ENCODE measurements around the gene TBC1D21. TPM values are rescaled to one million over a fixed set of nuclear protein-coding genes. Genes with fewer than 3 reads are reported as not detected.

Gene TBC1D21
- polyA plus RNA-seq, 1 donor = not detected

DNA sequence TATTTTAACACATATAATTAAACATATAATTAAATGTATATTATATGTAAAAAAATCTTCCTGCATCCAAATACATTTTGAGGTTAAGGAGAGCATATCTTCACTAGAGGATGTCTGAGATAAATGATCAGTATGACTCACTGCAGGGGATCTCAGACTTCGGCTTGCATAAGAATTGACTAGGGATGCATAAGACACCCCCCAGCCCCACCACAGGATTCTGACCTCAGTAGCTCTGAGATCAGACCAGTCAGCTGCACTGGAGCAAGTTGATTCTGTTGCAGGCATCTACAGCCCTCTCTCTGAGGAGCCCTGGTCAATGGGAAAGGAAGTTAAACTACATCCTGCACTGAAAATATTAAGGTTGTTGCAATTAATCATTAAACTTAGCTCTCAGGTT is 29.0 kb upstream of the TBC1D21 start:
- H3K4me3 ChIP-seq (ENCODE audit: low read length) = no peak overlapping the region
- H3K9me3 ChIP-seq (ENCODE audit: control insufficient read depth, low read depth, low read length) = no peaks in the 10 kb centered on the region
- peaks cover 27% of the 10 kb centered on the region for H3K27me3 ChIP-seq (ENCODE audit: control insufficient read depth, insufficient read depth, low read length)
- WGBS (ENCODE audit: insufficient coverage, low lambda C conversion rate) = no CpG with 5 or more reads among the region's 1 CpG
- no peaks in the 10 kb centered on the region for H3K36me3 ChIP-seq (ENCODE audit: control insufficient read depth, insufficient read depth, low read length)
- no peak overlapping the region for H3K27ac ChIP-seq (ENCODE audit: low read length)
- H3K4me1 ChIP-seq (ENCODE audit: control insufficient read depth, insufficient read depth, low read length) = no peaks in the 10 kb centered on the region
- DNase-seq = no peak

DNA sequence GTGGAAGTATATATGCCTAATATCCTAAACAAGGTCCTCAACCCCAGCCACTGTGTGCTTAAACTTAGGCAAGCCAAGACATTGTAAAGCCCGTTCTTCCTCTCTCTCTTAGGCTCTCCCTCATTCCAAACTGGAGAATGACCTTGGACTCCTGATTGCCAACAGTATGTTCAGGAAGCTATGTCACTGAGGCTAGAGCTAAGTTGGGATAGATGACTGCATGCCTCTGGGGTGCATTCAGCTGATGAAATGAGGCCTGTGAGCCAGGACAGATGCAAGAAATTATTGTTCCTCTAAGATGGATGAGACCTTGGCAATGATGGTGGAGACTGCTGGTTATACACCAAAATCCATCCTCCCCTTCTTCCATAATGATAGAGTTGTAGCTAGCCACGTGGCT is 27.9 kb upstream of the TBC1D21 start:
- Histone ChIP-seq H3K36me3 (ENCODE audit: control insufficient read depth, insufficient read depth, low read length) (no peaks in the 10 kb centered on the region), H3K4me3 (ENCODE audit: low read length) (no peak overlapping the region), H3K9me3 (ENCODE audit: control insufficient read depth, low read depth, low read length) (no peaks in the 10 kb centered on the region), H3K4me1 (ENCODE audit: control insufficient read depth, insufficient read depth, low read length) (no peaks in the 10 kb centered on the region), H3K27me3 (ENCODE audit: control insufficient read depth, insufficient read depth, low read length) (peaks cover 21% of the 10 kb centered on the region), H3K27ac (ENCODE audit: low read length) (no peak overlapping the region)
- DNase-seq = no peak
- no CpG with 5 or more reads among the region's 2 CpGs for WGBS (ENCODE audit: insufficient coverage, low lambda C conversion rate)

DNA sequence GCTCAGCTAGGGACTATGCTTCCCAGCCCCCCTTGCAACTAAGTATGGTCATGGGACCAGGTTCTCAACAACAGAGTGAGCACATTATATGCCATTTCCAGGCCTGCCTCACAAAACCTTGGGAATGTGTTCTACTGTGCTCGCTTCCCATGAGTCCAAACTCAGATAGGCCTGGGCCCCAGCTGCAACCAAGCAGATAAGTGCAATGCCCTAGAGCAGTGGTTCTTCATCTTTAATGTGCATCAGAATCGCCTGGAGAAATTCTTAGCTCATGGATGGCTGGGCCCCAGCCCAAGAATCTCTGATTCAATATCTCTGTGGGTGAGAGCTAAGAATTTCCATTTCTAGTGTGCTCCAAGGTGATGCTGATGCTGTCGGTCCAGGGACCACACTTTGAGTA is 27.5 kb upstream of the TBC1D21 start:
- Histone ChIP-seq H3K27ac (ENCODE audit: low read length) (no peak overlapping the region), H3K36me3 (ENCODE audit: control insufficient read depth, insufficient read depth, low read length) (no peaks in the 10 kb centered on the region), H3K27me3 (ENCODE audit: control insufficient read depth, insufficient read depth, low read length) (peaks cover 17% of the 10 kb centered on the region), H3K4me1 (ENCODE audit: control insufficient read depth, insufficient read depth, low read length) (no peaks in the 10 kb centered on the region), H3K4me3 (ENCODE audit: low read length) (no peak overlapping the region), H3K9me3 (ENCODE audit: control insufficient read depth, low read depth, low read length) (no peaks in the 10 kb centered on the region)
- DNase-seq = no peak
- WGBS (ENCODE audit: insufficient coverage, low lambda C conversion rate) = no CpG with 5 or more reads among the region's 3 CpGs

DNA sequence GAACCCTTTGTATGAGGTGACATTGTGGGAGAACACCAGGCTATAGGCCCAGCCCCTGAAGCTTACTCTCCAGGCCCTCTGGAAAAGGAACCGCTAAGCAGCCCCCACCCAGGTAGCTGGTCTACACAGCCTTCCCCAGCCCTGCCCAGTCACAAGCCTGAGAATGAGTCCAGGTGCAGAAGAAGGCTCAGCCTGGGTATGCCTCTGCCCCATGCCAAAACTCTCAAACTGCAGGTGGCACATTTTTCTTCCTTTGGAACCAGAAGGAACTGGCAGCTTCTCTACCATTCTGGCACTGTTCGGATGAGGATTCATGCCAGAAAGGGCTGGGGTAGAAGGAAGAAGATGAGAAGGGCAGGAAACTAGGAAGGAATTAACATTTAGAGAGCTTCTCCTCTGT is 23.7 kb upstream of the TBC1D21 start:
- Histone ChIP-seq H3K27me3 (ENCODE audit: control insufficient read depth, insufficient read depth, low read length) (peaks cover 3% of the 10 kb centered on the region), H3K27ac (ENCODE audit: low read length) (no peak overlapping the region), H3K4me1 (ENCODE audit: control insufficient read depth, insufficient read depth, low read length) (no peaks in the 10 kb centered on the region), H3K36me3 (ENCODE audit: control insufficient read depth, insufficient read depth, low read length) (no peaks in the 10 kb centered on the region), H3K4me3 (ENCODE audit: low read length) (no peak overlapping the region), H3K9me3 (ENCODE audit: control insufficient read depth, low read depth, low read length) (no peaks in the 10 kb centered on the region)
- no peak for DNase-seq
- WGBS (ENCODE audit: insufficient coverage, low lambda C conversion rate) = 100% methylated on average over 1 of the region's 2 CpGs

DNA sequence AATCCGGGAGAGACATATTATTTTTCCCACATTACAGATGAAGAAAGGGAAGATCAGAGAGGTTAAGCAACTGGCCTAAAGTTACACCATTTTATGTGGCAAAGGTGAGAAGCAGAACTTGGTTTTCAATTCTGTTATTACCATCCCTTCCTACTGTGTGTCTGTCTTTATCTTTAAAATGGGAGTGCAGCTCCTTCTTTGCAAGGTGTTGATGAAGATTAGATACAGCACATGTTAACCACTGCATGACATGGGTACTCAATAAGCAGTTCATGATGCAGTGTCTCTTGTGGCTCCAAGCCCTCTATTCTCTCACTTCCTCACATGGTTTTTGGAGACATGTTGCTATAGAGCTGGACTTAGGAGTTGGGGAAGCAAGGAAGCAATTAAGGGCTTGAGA is 23.1 kb upstream of the TBC1D21 start:
- no peak for DNase-seq
- WGBS (ENCODE audit: insufficient coverage, low lambda C conversion rate) = no CpG with 5 or more reads among the region's 1 CpG
- Histone ChIP-seq H3K36me3 (ENCODE audit: control insufficient read depth, insufficient read depth, low read length) (no peaks in the 10 kb centered on the region), H3K4me3 (ENCODE audit: low read length) (no peak overlapping the region), H3K27ac (ENCODE audit: low read length) (no peak overlapping the region), H3K27me3 (ENCODE audit: control insufficient read depth, insufficient read depth, low read length) (peaks cover 3% of the 10 kb centered on the region), H3K4me1 (ENCODE audit: control insufficient read depth, insufficient read depth, low read length) (no peaks in the 10 kb centered on the region), H3K9me3 (ENCODE audit: control insufficient read depth, low read depth, low read length) (no peaks in the 10 kb centered on the region)

DNA sequence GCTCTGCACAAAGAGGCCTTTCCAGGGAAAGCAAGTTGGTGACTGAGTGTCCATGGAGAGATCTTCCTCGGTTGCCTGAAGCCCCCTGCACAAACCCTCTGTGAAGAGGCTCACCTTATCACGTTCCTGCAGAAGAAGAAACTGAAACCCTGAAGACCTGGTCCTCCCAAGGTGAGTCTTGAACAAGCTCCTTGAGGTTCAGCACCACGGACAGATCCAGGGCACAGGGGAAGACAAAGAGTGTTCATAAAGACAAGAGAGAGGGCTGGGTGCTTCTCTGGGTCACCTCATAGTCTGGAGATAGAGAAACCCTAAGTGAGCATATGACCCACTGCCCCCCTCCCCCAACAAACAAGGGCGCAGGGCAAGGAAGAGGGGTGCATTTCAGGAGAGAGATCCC is 21.7 kb upstream of the TBC1D21 start:
- peak; percentile 21 to 49 for DNase-seq
- 0% methylated on average over 1 of the region's 4 CpGs for WGBS (ENCODE audit: insufficient coverage, low lambda C conversion rate)
- no peaks in the 10 kb centered on the region for H3K36me3 ChIP-seq (ENCODE audit: control insufficient read depth, insufficient read depth, low read length)
- H3K27ac ChIP-seq (ENCODE audit: low read length) = no peak overlapping the region
- H3K4me3 ChIP-seq (ENCODE audit: low read length) = no peak overlapping the region
- no peaks in the 10 kb centered on the region for H3K9me3 ChIP-seq (ENCODE audit: control insufficient read depth, low read depth, low read length)
- H3K4me1 ChIP-seq (ENCODE audit: control insufficient read depth, insufficient read depth, low read length) = no peaks in the 10 kb centered on the region
- peaks cover 3% of the 10 kb centered on the region for H3K27me3 ChIP-seq (ENCODE audit: control insufficient read depth, insufficient read depth, low read length)

DNA sequence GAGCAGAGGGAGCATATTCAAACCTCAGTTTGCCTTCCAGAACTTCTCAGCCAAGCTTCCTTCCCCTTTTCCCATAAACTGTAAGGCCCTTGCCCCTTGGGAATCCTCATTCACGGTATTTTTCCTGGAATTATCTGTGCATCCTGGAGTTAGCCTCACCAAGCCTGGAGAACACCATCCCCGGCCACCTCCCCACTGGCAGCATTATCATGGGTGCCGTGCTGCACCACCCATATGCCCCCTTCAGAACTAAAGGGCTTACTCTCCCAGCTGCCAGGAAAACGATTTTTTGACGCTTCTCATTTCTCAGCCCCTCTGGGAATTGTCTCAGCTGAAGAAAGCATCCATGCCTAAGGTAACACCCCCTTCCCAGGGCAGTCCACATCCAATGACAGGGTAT is 20.9 kb upstream of the TBC1D21 start:
- H3K36me3 ChIP-seq (ENCODE audit: control insufficient read depth, insufficient read depth, low read length) = no peaks in the 10 kb centered on the region
- H3K27ac ChIP-seq (ENCODE audit: low read length) = no peak overlapping the region
- H3K27me3 ChIP-seq (ENCODE audit: control insufficient read depth, insufficient read depth, low read length) = no peaks in the 10 kb centered on the region
- no peak overlapping the region for H3K4me3 ChIP-seq (ENCODE audit: low read length)
- H3K4me1 ChIP-seq (ENCODE audit: control insufficient read depth, insufficient read depth, low read length) = no peaks in the 10 kb centered on the region
- no peaks in the 10 kb centered on the region for H3K9me3 ChIP-seq (ENCODE audit: control insufficient read depth, low read depth, low read length)
- DNase-seq = no peak
- WGBS (ENCODE audit: insufficient coverage, low lambda C conversion rate) = no CpG with 5 or more reads among the region's 5 CpGs

DNA sequence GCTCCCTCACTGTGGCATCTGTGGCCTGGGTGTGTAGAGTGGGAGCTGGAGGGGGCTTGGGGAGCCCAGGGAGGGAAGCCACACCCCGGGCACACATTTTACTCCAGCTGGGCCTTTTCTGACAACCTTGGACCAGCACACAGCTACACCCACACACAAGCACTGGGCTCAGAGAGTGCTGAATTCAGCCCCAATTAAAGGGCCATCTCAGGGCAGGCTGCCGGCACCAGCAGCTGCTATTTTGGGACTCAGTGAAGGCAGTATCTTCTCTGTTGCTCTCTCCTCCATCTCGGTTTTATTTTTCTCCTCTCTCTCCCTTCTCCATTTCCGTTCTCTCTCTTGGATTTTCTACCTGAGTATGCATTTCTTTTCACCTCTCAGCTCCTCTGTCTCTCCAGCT is 19.1 kb upstream of the TBC1D21 start:
- Histone ChIP-seq H3K9me3 (ENCODE audit: control insufficient read depth, low read depth, low read length) (no peaks in the 10 kb centered on the region), H3K4me1 (ENCODE audit: control insufficient read depth, insufficient read depth, low read length) (no peaks in the 10 kb centered on the region), H3K27me3 (ENCODE audit: control insufficient read depth, insufficient read depth, low read length) (no peaks in the 10 kb centered on the region), H3K4me3 (ENCODE audit: low read length) (no peak overlapping the region), H3K27ac (ENCODE audit: low read length) (no peak overlapping the region), H3K36me3 (ENCODE audit: control insufficient read depth, insufficient read depth, low read length) (no peaks in the 10 kb centered on the region)
- WGBS (ENCODE audit: insufficient coverage, low lambda C conversion rate) = 86% methylated on average over 2 of the region's 4 CpGs
- no peak for DNase-seq

DNA sequence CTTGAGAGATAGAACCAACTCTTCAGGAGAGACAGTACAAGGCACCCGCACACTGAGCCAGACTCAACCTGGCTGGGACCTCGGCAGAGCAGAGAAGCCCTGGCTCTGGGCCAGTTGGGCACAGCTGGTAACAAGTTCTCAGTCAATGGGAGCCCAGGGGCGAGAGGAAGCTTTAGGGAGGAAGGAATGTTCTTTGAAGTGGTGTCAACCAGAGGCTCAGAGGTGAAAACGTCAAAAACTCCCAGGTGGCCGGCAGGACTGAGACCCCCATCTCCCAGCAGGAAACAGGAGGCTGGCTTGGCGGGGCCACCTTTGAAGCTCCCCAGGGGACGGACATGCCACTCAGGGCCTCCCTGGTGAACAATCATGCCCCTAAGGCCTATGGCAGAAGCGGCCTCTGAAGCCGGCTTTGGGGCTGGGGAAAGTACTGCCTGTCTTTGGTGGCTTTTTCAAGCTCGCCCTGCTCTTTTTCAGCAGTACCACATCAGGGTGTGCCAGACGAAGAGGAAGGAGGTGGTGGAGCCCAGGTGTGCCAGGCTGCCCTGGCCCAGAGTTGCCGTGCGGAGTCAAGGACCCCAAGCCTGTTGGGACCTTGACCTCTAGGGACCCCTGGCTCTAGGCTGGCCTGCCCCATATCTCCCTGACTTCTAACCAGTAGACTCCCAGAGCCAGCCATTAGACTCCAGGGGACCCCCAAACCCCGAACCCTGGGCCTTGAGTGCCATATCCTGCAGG is 16.7 kb upstream of the TBC1D21 start:
- Histone ChIP-seq H3K4me3 (ENCODE audit: low read length) (no peak overlapping the region), H3K9me3 (ENCODE audit: control insufficient read depth, low read depth, low read length) (no peaks in the 10 kb centered on the region), H3K27me3 (ENCODE audit: control insufficient read depth, insufficient read depth, low read length) (peaks cover 10% of the 10 kb centered on the region), H3K27ac (ENCODE audit: low read length) (no peak overlapping the region), H3K4me1 (ENCODE audit: control insufficient read depth, insufficient read depth, low read length) (no peaks in the 10 kb centered on the region), H3K36me3 (ENCODE audit: control insufficient read depth, insufficient read depth, low read length) (no peaks in the 10 kb centered on the region)
- no CpG with 5 or more reads among the region's 14 CpGs for WGBS (ENCODE audit: insufficient coverage, low lambda C conversion rate)
- no peak for DNase-seq

DNA sequence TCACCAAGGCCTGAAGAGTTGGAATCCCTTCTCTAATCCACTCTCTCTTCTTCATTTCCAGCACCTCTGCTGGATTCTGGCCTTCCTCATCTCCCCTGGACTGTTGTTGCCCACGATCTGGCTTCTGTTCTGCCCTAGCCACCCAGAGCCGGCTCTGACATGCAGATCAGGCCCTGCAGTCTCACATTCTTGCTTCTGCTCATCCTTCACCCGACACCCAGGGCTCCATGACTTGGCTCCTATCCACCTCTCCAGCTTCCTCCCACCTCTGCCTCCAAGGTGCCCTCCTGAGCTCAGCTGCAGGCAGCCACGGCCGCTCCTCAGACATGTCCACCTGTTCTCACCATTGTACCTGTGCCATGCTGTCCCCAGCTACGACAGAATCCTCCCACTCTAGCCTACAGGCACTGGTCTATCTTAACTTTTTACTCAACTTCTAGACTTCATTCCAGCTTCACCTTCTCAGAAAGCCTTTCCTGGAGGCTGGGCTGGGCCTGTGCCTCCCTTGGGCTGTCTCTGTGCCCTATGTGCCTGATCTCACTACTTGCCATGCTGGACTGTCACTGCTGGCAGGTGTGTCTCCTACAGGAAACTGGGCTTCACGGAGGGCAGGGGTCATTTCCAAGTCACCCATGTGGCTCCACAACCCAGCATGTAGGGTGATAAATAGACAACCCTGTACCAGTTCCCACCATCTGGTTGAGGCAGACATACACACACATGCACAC is 16.0 kb upstream of the TBC1D21 start:
- no peaks in the 10 kb centered on the region for H3K9me3 ChIP-seq (ENCODE audit: control insufficient read depth, low read depth, low read length)
- H3K4me3 ChIP-seq (ENCODE audit: low read length) = no peak overlapping the region
- WGBS (ENCODE audit: insufficient coverage, low lambda C conversion rate) = 60% methylated on average over 1 of the region's 7 CpGs
- H3K27ac ChIP-seq (ENCODE audit: low read length) = no peak overlapping the region
- peaks cover 12% of the 10 kb centered on the region for H3K27me3 ChIP-seq (ENCODE audit: control insufficient read depth, insufficient read depth, low read length)
- DNase-seq = no peak
- H3K4me1 ChIP-seq (ENCODE audit: control insufficient read depth, insufficient read depth, low read length) = no peaks in the 10 kb centered on the region
- H3K36me3 ChIP-seq (ENCODE audit: control insufficient read depth, insufficient read depth, low read length) = no peaks in the 10 kb centered on the region

DNA sequence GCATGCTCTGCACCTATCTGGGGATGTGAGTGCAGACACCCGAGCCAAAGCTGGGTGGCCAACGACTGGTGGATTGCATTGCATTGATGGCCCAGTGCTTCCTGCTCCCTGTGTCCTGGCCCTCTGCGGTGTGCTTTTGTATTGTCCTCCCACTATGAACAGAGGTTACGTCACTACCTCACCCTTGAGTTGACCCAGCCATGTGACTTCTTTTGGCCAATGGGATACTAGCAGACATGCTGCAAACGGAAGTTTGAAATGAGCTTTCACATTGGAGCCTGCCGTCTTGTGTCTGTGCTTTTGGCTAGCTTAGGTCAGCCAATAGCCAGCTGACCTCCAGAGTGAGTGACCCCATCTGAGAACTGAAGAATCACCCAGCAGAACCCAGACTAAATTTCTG is 15.3 kb upstream of the TBC1D21 start:
- DNase-seq = no peak
- WGBS (ENCODE audit: insufficient coverage, low lambda C conversion rate) = no CpG with 5 or more reads among the region's 6 CpGs
- Histone ChIP-seq H3K27me3 (ENCODE audit: control insufficient read depth, insufficient read depth, low read length) (peaks cover 12% of the 10 kb centered on the region), H3K4me3 (ENCODE audit: low read length) (no peak overlapping the region), H3K36me3 (ENCODE audit: control insufficient read depth, insufficient read depth, low read length) (no peaks in the 10 kb centered on the region), H3K27ac (ENCODE audit: low read length) (no peak overlapping the region), H3K4me1 (ENCODE audit: control insufficient read depth, insufficient read depth, low read length) (no peaks in the 10 kb centered on the region), H3K9me3 (ENCODE audit: control insufficient read depth, low read depth, low read length) (no peaks in the 10 kb centered on the region)

Measured in large intestine (tissue), 3 donors.